Measurements from ENCODE around the gene ELMO3.

Gene ELMO3

DNA sequence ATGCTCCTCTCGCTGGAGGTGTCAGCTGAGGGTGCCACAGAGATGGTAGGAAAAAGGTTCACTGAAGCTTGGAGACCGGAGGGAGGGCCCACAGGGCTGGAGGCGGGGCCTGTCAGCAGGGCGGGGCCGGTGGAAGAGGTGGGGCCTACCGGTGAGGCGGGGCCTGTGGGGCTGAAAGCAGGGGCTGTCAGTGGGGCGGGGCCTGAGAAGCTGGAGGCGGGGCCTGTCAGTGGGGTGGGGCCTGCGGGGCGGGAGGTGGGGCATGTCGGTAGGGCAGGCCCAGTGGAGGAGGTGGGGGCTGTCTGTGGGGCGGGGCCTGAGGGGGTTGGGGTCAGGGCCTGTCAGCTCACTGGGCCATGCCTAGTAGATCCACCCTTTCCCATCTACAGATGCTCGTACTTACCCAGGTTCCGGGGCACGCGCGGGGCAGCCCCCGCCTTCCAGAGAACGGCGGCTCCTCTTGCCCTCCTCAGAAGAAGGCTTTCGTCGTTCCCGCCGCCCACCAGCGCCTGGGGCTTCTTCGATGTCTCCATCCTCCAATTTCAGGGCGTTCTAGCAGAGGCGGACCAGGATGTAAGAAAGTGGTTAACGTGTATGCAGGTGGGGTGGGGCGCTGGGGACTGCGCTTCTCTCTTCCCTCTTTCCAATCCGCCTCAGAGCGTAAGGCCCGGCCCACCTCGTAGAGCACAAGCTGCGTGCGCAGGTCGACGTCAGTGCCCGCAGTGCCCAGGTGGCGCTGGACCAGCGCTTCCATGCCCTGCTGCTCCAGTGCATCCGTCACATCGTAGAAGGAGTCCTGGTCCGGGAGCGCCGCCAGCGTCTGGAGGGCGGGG lies 37.8 kb downstream of the ELMO3 start (continued):
- TF ChIP-seq, protein P1, sequence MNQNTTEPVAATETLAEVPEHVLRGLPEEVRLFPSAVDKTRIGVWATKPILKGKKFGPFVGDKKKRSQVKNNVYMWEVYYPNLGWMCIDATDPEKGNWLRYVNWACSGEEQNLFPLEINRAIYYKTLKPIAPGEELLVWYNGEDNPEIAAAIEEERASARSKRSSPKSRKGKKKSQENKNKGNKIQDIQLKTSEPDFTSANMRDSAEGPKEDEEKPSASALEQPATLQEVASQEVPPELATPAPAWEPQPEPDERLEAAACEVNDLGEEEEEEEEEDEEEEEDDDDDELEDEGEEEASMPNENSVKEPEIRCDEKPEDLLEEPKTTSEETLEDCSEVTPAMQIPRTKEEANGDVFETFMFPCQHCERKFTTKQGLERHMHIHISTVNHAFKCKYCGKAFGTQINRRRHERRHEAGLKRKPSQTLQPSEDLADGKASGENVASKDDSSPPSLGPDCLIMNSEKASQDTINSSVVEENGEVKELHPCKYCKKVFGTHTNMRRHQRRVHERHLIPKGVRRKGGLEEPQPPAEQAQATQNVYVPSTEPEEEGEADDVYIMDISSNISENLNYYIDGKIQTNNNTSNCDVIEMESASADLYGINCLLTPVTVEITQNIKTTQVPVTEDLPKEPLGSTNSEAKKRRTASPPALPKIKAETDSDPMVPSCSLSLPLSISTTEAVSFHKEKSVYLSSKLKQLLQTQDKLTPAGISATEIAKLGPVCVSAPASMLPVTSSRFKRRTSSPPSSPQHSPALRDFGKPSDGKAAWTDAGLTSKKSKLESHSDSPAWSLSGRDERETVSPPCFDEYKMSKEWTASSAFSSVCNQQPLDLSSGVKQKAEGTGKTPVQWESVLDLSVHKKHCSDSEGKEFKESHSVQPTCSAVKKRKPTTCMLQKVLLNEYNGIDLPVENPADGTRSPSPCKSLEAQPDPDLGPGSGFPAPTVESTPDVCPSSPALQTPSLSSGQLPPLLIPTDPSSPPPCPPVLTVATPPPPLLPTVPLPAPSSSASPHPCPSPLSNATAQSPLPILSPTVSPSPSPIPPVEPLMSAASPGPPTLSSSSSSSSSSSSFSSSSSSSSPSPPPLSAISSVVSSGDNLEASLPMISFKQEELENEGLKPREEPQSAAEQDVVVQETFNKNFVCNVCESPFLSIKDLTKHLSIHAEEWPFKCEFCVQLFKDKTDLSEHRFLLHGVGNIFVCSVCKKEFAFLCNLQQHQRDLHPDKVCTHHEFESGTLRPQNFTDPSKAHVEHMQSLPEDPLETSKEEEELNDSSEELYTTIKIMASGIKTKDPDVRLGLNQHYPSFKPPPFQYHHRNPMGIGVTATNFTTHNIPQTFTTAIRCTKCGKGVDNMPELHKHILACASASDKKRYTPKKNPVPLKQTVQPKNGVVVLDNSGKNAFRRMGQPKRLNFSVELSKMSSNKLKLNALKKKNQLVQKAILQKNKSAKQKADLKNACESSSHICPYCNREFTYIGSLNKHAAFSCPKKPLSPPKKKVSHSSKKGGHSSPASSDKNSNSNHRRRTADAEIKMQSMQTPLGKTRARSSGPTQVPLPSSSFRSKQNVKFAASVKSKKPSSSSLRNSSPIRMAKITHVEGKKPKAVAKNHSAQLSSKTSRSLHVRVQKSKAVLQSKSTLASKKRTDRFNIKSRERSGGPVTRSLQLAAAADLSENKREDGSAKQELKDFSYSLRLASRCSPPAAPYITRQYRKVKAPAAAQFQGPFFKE (tag by site-specific recombination; IDR thresholded peaks at IDR 0.05; ENCODE audit: borderline replicate concordance), result no peak
- no peak for TF ChIP-seq RBAK (tag by site-specific recombination; IDR thresholded peaks at IDR 0.05)
- no peak for TF ChIP-seq ZNF394 (tag by site-specific recombination; IDR thresholded peaks at IDR 0.05; ENCODE audit: borderline replicate concordance)
- TF ChIP-seq, protein P2, sequence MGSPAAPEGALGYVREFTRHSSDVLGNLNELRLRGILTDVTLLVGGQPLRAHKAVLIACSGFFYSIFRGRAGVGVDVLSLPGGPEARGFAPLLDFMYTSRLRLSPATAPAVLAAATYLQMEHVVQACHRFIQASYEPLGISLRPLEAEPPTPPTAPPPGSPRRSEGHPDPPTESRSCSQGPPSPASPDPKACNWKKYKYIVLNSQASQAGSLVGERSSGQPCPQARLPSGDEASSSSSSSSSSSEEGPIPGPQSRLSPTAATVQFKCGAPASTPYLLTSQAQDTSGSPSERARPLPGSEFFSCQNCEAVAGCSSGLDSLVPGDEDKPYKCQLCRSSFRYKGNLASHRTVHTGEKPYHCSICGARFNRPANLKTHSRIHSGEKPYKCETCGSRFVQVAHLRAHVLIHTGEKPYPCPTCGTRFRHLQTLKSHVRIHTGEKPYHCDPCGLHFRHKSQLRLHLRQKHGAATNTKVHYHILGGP (tag by site-specific recombination; IDR thresholded peaks at IDR 0.05), result no peak
- no peak for TF ChIP-seq ZNF626 (tag by site-specific recombination; IDR thresholded peaks at IDR 0.05)
- no peak for TF ChIP-seq ZNF830 (tag by site-specific recombination; IDR thresholded peaks at IDR 0.05; ENCODE audit: low read depth)
- TF ChIP-seq, protein P3, sequence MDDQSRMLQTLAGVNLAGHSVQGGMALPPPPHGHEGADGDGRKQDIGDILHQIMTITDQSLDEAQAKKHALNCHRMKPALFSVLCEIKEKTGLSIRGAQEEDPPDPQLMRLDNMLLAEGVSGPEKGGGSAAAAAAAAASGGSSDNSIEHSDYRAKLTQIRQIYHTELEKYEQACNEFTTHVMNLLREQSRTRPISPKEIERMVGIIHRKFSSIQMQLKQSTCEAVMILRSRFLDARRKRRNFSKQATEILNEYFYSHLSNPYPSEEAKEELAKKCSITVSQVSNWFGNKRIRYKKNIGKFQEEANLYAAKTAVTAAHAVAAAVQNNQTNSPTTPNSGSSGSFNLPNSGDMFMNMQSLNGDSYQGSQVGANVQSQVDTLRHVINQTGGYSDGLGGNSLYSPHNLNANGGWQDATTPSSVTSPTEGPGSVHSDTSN (CRISPR knock-in tag; IDR thresholded peaks at IDR 0.05), result no peak
- TF ChIP-seq ZNF514 (tag by site-specific recombination; IDR thresholded peaks at IDR 0.05), result no peak
- no peak for TF ChIP-seq ZNF623 (tag by site-specific recombination; IDR thresholded peaks at IDR 0.05)
- no peak for TF ChIP-seq TCF7L2 (IDR thresholded peaks at IDR 0.05; ENCODE audit: borderline replicate concordance, low read depth, low read length)
- peak; percentile 57 for TF ChIP-seq SP2 (tag by site-specific recombination; IDR thresholded peaks at IDR 0.05)
- no peak for TF ChIP-seq ZNF510 (tag by site-specific recombination; IDR thresholded peaks at IDR 0.05; ENCODE audit: insufficient replicate concordance)
- no peak for TF ChIP-seq ZSCAN23 (tag by site-specific recombination; IDR thresholded peaks at IDR 0.05)
- TF ChIP-seq ZNF391 (tag by site-specific recombination; IDR thresholded peaks at IDR 0.05; ENCODE audit: borderline replicate concordance, low read depth), result no peak
- TF ChIP-seq, protein P4, sequence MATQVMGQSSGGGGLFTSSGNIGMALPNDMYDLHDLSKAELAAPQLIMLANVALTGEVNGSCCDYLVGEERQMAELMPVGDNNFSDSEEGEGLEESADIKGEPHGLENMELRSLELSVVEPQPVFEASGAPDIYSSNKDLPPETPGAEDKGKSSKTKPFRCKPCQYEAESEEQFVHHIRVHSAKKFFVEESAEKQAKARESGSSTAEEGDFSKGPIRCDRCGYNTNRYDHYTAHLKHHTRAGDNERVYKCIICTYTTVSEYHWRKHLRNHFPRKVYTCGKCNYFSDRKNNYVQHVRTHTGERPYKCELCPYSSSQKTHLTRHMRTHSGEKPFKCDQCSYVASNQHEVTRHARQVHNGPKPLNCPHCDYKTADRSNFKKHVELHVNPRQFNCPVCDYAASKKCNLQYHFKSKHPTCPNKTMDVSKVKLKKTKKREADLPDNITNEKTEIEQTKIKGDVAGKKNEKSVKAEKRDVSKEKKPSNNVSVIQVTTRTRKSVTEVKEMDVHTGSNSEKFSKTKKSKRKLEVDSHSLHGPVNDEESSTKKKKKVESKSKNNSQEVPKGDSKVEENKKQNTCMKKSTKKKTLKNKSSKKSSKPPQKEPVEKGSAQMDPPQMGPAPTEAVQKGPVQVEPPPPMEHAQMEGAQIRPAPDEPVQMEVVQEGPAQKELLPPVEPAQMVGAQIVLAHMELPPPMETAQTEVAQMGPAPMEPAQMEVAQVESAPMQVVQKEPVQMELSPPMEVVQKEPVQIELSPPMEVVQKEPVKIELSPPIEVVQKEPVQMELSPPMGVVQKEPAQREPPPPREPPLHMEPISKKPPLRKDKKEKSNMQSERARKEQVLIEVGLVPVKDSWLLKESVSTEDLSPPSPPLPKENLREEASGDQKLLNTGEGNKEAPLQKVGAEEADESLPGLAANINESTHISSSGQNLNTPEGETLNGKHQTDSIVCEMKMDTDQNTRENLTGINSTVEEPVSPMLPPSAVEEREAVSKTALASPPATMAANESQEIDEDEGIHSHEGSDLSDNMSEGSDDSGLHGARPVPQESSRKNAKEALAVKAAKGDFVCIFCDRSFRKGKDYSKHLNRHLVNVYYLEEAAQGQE (tag by site-specific recombination; IDR thresholded peaks at IDR 0.05), result no peak
- 0 out of 2 replicates have a peak, but pooled peaks have one; percentile 21 for TF ChIP-seq ZNF366 (tag by site-specific recombination; conservative IDR thresholded peaks at IDR 0.05)
- no peak for TF ChIP-seq GLI2 (tag by site-specific recombination; IDR thresholded peaks at IDR 0.05; ENCODE audit: borderline replicate concordance, low read depth)
- TF ChIP-seq ZBTB48 (tag by site-specific recombination; IDR thresholded peaks at IDR 0.05), result no peak
- peak; percentile 82 for TF ChIP-seq ZFP69B (tag by site-specific recombination; IDR thresholded peaks at IDR 0.05)
- peak; percentile 60 for TF ChIP-seq ZBTB20 (tag by site-specific recombination; IDR thresholded peaks at IDR 0.05)
